Ishikawa (cell line): Measurements from ENCODE around the gene ERN1.

ENCODE experiments used
- EP300 ChIP-seq: IDR thresholded peaks from 2 replicates; pipeline ENCODE4 v1.6.1; 2012; ENCODE audit warnings: borderline replicate concordance
- FOXM1 ChIP-seq: IDR thresholded peaks from 2 replicates; pipeline ENCODE4 v1.6.1; 2012; ENCODE audit warnings: low read depth, borderline replicate concordance
- MAX ChIP-seq: IDR thresholded peaks from 2 replicates; pipeline ENCODE4 v1.6.1; 2012
- NFIC ChIP-seq: IDR thresholded peaks from 2 replicates; pipeline ENCODE4 v1.6.1; 2012
- TAF1 ChIP-seq: IDR thresholded peaks from 2 replicates; pipeline ENCODE4 v1.6.1; 2012; ENCODE audit warnings: low read depth, mild to moderate bottlenecking
- TCF12 ChIP-seq: IDR thresholded peaks from 2 replicates; pipeline ENCODE4 v1.6.1; 2012; ENCODE audit warnings: low read depth
- YY1 ChIP-seq: IDR thresholded peaks from 2 replicates; pipeline ENCODE4 v1.6.1; 2012; ENCODE audit warnings: low read depth
- ZBTB7A ChIP-seq: IDR thresholded peaks from 2 replicates; pipeline ENCODE4 v1.6.1; 2012; ENCODE audit warnings: low read depth
- TF ChIP-seq, protein P1 (sequence below): IDR thresholded peaks from 2 replicates; pipeline ENCODE4 v1.6.1; 2012; ENCODE audit warnings: low read depth, mild to moderate bottlenecking

DNA sequence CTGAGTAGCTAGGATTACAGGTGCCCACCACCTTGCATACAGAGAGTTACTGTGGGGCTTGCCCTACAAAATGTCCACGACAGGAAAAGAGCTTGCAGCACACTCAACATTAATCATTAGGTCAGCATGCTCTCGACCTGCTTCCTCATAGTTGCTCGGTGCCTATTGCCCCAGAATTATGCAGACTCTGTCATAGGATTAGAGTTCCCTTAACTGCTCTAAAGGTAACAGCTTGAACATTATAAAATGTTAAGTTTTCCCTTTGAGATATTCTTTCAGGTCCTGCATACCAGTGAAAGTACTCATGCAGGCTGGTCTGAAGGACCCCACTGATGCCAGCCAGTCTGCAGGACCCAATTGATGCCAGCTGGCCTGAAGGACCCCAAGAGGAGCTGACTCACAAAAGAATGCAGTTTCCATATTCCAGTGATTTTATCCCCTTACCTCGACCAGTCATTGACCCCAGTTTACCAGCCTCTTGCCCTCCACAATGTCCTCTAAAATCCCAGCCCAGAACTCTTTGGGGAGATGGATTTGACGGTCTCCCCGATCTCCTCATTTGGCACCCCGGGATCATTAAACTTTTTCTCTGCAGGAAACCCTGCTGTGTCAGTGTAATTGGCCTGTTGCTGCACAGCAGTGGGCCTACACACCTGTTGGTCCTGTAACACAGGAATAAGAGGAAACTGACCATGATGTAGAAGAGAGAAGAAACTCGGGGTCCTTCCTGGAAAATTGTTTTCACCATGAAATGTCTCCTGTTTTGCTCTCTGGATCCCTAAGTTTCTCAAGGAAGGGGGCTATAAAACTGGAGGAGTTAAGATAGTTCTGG lies 120.2 kb downstream of the ERN1 start:
- no peak for TF ChIP-seq FOXM1
- TF ChIP-seq, protein P1, sequence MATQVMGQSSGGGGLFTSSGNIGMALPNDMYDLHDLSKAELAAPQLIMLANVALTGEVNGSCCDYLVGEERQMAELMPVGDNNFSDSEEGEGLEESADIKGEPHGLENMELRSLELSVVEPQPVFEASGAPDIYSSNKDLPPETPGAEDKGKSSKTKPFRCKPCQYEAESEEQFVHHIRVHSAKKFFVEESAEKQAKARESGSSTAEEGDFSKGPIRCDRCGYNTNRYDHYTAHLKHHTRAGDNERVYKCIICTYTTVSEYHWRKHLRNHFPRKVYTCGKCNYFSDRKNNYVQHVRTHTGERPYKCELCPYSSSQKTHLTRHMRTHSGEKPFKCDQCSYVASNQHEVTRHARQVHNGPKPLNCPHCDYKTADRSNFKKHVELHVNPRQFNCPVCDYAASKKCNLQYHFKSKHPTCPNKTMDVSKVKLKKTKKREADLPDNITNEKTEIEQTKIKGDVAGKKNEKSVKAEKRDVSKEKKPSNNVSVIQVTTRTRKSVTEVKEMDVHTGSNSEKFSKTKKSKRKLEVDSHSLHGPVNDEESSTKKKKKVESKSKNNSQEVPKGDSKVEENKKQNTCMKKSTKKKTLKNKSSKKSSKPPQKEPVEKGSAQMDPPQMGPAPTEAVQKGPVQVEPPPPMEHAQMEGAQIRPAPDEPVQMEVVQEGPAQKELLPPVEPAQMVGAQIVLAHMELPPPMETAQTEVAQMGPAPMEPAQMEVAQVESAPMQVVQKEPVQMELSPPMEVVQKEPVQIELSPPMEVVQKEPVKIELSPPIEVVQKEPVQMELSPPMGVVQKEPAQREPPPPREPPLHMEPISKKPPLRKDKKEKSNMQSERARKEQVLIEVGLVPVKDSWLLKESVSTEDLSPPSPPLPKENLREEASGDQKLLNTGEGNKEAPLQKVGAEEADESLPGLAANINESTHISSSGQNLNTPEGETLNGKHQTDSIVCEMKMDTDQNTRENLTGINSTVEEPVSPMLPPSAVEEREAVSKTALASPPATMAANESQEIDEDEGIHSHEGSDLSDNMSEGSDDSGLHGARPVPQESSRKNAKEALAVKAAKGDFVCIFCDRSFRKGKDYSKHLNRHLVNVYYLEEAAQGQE = no peak
- no peak for TF ChIP-seq NFIC
- TF ChIP-seq EP300 = no peak
- TF ChIP-seq MAX = no peak
- no peak for TF ChIP-seq TAF1
- no peak for TF ChIP-seq YY1
- no peak for TF ChIP-seq ZBTB7A
- TF ChIP-seq TCF12 = no peak
